Activated CD8-positive, alpha-beta T cell treated with anti-CD3 and anti-CD28 coated beads, Interleukin-2, amount 10 ng/mL, durations not matched to agents 7 days and 5 days (primary cell): ENCODE results near the gene SYN1. TPM values are rescaled to one million over a fixed set of nuclear protein-coding genes. Genes with fewer than 3 reads are reported as not detected.
"Not testable (repeated sequence)": the region's sequence is repeated elsewhere in the genome, so short reads cannot be mapped to it uniquely, and the experiment has no call there.

Source experiments
- ATAC-seq: fragments of 150-1000 bp; cut with Tn5 transposase; one replicate; pipeline ENCODE4 v1.10.0; 2021; ENCODE audit warnings: moderate library complexity
- CTCF ChIA-PET: fragments of 350-600 bp; sonication (Branson Sonifier 250); formaldehyde crosslinking; loops from one replicate; lab custom pipeline; 2021; ENCODE audit warnings: antibody characterized with exemption; lab: Charles Lee
- POLR2A ChIA-PET: fragments of 350-600 bp; sonication (Branson Sonifier 250); formaldehyde crosslinking; loops from one replicate; lab custom pipeline; 2021; ENCODE audit warnings: antibody characterized with exemption; lab: Charles Lee
- DNase-seq: peaks from one replicate; pipeline ENCODE4 v3.0.0-alpha.2; 2020
- H3K27ac Mint-ChIP-seq: one replicate; pipeline ENCODE4 v1.8.0; 2021; ENCODE audit warnings: mild to moderate bottlenecking, mixed read lengths
- H3K27me3 Mint-ChIP-seq: one replicate; pipeline ENCODE4 v1.8.0; 2021; ENCODE audit warnings: low read depth, mixed read lengths
- H3K36me3 Mint-ChIP-seq: one replicate; pipeline ENCODE4 v1.8.0; 2021; ENCODE audit warnings: low read depth, mixed read lengths
- H3K4me1 Mint-ChIP-seq: one replicate; pipeline ENCODE4 v1.8.0; 2021; ENCODE audit warnings: low read depth, mixed read lengths
- H3K4me3 Mint-ChIP-seq: one replicate; pipeline ENCODE4 v1.8.0; 2021; ENCODE audit warnings: mild to moderate bottlenecking, mixed read lengths
- H3K9me3 Mint-ChIP-seq: one replicate; pipeline ENCODE4 v1.8.0; 2022; ENCODE audit warnings: mixed read lengths; ENCODE audit not compliant: insufficient read depth
- total RNA-seq, 2 experiments: library from RNA; stranded (reverse); gene quantifications; one replicate each; pipeline ENCODE4 v1.2.3, GENCODE V29; 2021

The SYN1 gene
- under 1 TPM; 0.57 to 0.58 TPM for total RNA-seq

- ChIA-PET CTCF (no interaction called here), POLR2A (no interaction called here)
- Mint-ChIP-seq H3K27me3 (peaks cover 39% of the 10 kb centered on the region), H3K36me3 (no peaks in the 10 kb centered on the region), H3K9me3 (no peaks in the 10 kb centered on the region), H3K4me1 (peaks cover 17% of the 10 kb centered on the region), H3K27ac (no peak within 1 kb of the TSS), H3K4me3 (peak within 1 kb of the TSS; percentile 43)
- ATAC-seq (peak; percentile 84), DNase-seq (peak; percentile 83)
Observed at GRCh38 chrX:47619486-47620302, at the start of gene SYN1. Gene SYN1, minus strand, starts transcription at chrX:47619857. Its CDS starts 129 bp downstream, at chrX:47619728.

GRCh38 chrX:47665797-47666196, 46.1 kb upstream of the SYN1 start:
- POLR2A ChIA-PET, H3K27me3 Mint-ChIP-seq, H3K36me3 Mint-ChIP-seq, H3K27ac Mint-ChIP-seq, H3K9me3 Mint-ChIP-seq, H3K4me1 Mint-ChIP-seq, ATAC-seq, H3K4me3 Mint-ChIP-seq, CTCF ChIA-PET, DNase-seq: not testable (repeated sequence)

GRCh38 chrX:47664737-47665136, 45.1 kb upstream of the SYN1 start:
- DNase-seq, result no peak
- Mint-ChIP-seq H3K4me1 (peaks cover 8% of the 10 kb centered on the region), H3K27me3 (no peaks in the 10 kb centered on the region), H3K9me3 (peaks cover 3% of the 10 kb centered on the region), H3K36me3 (peaks cover 4% of the 10 kb centered on the region), H3K4me3 (no peak overlapping the region), H3K27ac (no peak overlapping the region)
- ATAC-seq, result no peak
- CTCF ChIA-PET, result no interaction called here
- POLR2A ChIA-PET, result no interaction called here

GRCh38 chrX:47662144-47662657, 42.5 kb upstream of the SYN1 start:
- ATAC-seq, result no peak
- CTCF ChIA-PET, result interaction anchor here (0.6 to 1.2 kb wide), 2 partner anchors 9 to 165 kb away, joined by 3 read pairs; no protein-coding TSS in a partner anchor

GRCh38 chrX:47661539-47661938, 41.9 kb upstream of the SYN1 start:
- no peak overlapping the region for H3K4me3 Mint-ChIP-seq
- no peak overlapping the region for H3K27ac Mint-ChIP-seq
- peaks cover 29% of the 10 kb centered on the region for H3K4me1 Mint-ChIP-seq
- H3K27me3 Mint-ChIP-seq, result no peaks in the 10 kb centered on the region
- DNase-seq (no peak), ATAC-seq (no peak)
- peaks cover 3% of the 10 kb centered on the region for H3K9me3 Mint-ChIP-seq
- ChIA-PET POLR2A (no interaction called here), CTCF (interaction anchor here (1.2 kb wide), 1 partner anchor 164 kb away, joined by 3 read pairs; no protein-coding TSS in a partner anchor)
- peaks cover 25% of the 10 kb centered on the region for H3K36me3 Mint-ChIP-seq

More at GRCh38 chrX:47662144-47662657, 42.5 kb upstream of the SYN1 start:
- Mint-ChIP-seq H3K4me1 (peaks cover 23% of the 10 kb centered on the region), H3K27me3 (no peaks in the 10 kb centered on the region), H3K9me3 (peaks cover 3% of the 10 kb centered on the region), H3K27ac (peak overlapping the region; percentile 2), H3K4me3 (no peak overlapping the region), H3K36me3 (peaks cover 18% of the 10 kb centered on the region)
- POLR2A ChIA-PET, result interaction anchor here (1.5 kb wide), 1 partner anchor 12 kb away, joined by 4 read pairs; the partner anchor contains the start of gene ELK1
- DNase-seq, result no peak

- CTCF ChIA-PET, result no interaction called here
- peak overlapping the region; percentile 100 for H3K27ac Mint-ChIP-seq
Observed at GRCh38 chrX:47659421-47659726, 39.7 kb upstream of the SYN1 start.

GRCh38 chrX:47658684-47659420, 39.2 kb upstream of the SYN1 start, which contains the start of gene UXT:
Gene UXT, minus strand, starts transcription at chrX:47659180. Its CDS starts 253 bp downstream, at chrX:47658927.
- H3K36me3 Mint-ChIP-seq, result peaks cover 44% of the 10 kb centered on the region
- DNase-seq (peak; percentile 96), ATAC-seq (peak; percentile 90)
- H3K4me1 Mint-ChIP-seq, result peaks cover 32% of the 10 kb centered on the region
- H3K27me3 Mint-ChIP-seq, result no peaks in the 10 kb centered on the region
- CTCF ChIA-PET, result no interaction called here
- POLR2A ChIA-PET, result interaction anchor here (0.6 kb wide), 1 partner anchor 514 kb away, joined by 3 read pairs; the partner anchor contains the start of genes NDUFB11 and RBM10
- H3K4me3 Mint-ChIP-seq, result peak within 1 kb of the TSS; percentile 87
- H3K9me3 Mint-ChIP-seq, result peaks cover 3% of the 10 kb centered on the region
- H3K27ac Mint-ChIP-seq, result peak within 1 kb of the TSS; percentile 100

More at GRCh38 chrX:47659421-47659726, 39.7 kb upstream of the SYN1 start:
- POLR2A ChIA-PET, result no interaction called here
- Mint-ChIP-seq H3K4me1 (peaks cover 32% of the 10 kb centered on the region), H3K9me3 (peaks cover 3% of the 10 kb centered on the region), H3K36me3 (peaks cover 43% of the 10 kb centered on the region), H3K27me3 (no peaks in the 10 kb centered on the region), H3K4me3 (peak overlapping the region; percentile 87)
- no peak for ATAC-seq
- DNase-seq, result no peak

- Mint-ChIP-seq H3K27ac (peak overlapping the region; percentile 100), H3K27me3 (no peaks in the 10 kb centered on the region), H3K9me3 (peaks cover 3% of the 10 kb centered on the region), H3K4me3 (peak overlapping the region; percentile 87), H3K36me3 (peaks cover 50% of the 10 kb centered on the region), H3K4me1 (peaks cover 35% of the 10 kb centered on the region)
- ATAC-seq (no peak), DNase-seq (no peak)
- ChIA-PET CTCF (no interaction called here), POLR2A (interaction anchor here (0.6 kb wide), 1 partner anchor 514 kb away, joined by 3 read pairs; the partner anchor contains the start of genes NDUFB11 and RBM10)
Observed at GRCh38 chrX:47658301-47658683, 38.6 kb upstream of the SYN1 start.

GRCh38 chrX:47651043-47651905, 31.6 kb upstream of the SYN1 start:
- CTCF ChIA-PET, result no interaction called here
- Mint-ChIP-seq H3K4me3 (peak overlapping the region; percentile 90), H3K9me3 (no peaks in the 10 kb centered on the region), H3K27ac (peak overlapping the region; percentile 96), H3K27me3 (no peaks in the 10 kb centered on the region), H3K36me3 (peaks cover 68% of the 10 kb centered on the region), H3K4me1 (peaks cover 52% of the 10 kb centered on the region)
- DNase-seq (no peak), ATAC-seq (no peak)
- POLR2A ChIA-PET, result interaction anchor here (0.8 kb wide), 1 partner anchor 11 kb away, joined by 4 read pairs; no protein-coding TSS in a partner anchor

- DNase-seq, result peak; percentile 94
Observed at GRCh38 chrX:47650164-47651042, 30.7 kb upstream of the SYN1 start, which contains the start of gene ELK1. Gene ELK1, minus strand, starts transcription at chrX:47650563. Its CDS starts 9,122 bp downstream, at chrX:47641441.

More at GRCh38 chrX:47650164-47651042, 30.7 kb upstream of the SYN1 start, which contains the start of gene ELK1:
- H3K9me3 Mint-ChIP-seq, result no peaks in the 10 kb centered on the region
- peak; percentile 96 for ATAC-seq
- H3K36me3 Mint-ChIP-seq, result peaks cover 59% of the 10 kb centered on the region
- peak within 1 kb of the TSS; percentile 90 for H3K4me3 Mint-ChIP-seq
- no peaks in the 10 kb centered on the region for H3K27me3 Mint-ChIP-seq
- H3K27ac Mint-ChIP-seq, result peak within 1 kb of the TSS; percentile 96
- POLR2A ChIA-PET, result interaction anchor here (0.8 kb wide), 1 partner anchor 12 kb away, joined by 4 read pairs; no protein-coding TSS in a partner anchor
- peaks cover 56% of the 10 kb centered on the region for H3K4me1 Mint-ChIP-seq
- CTCF ChIA-PET, result interaction anchor here (2.2 kb wide), 1 partner anchor 20 kb away, joined by 4 read pairs; the partner anchor contains the start of gene CFP
